GM10266 (cell line): Measurements from ENCODE around the gene MFAP1.
A peak's percentile ranks its signal among the peaks of the same experiment; 100 is the strongest.

Experiments
- DNase-seq: peaks from one replicate; pipeline ENCODE4 v3.0.0; 2012; ENCODE audit errors: extremely low spot score
- TF ChIP-seq, protein P1 (sequence below): IDR thresholded peaks from 2 replicates; pipeline ENCODE4 v1.5.1; 2012; ENCODE audit warnings: mild to moderate bottlenecking, low read depth; ENCODE audit not compliant: control insufficient read depth, insufficient read depth; ENCODE audit errors: missing control alignments

Gene MFAP1

DNA sequence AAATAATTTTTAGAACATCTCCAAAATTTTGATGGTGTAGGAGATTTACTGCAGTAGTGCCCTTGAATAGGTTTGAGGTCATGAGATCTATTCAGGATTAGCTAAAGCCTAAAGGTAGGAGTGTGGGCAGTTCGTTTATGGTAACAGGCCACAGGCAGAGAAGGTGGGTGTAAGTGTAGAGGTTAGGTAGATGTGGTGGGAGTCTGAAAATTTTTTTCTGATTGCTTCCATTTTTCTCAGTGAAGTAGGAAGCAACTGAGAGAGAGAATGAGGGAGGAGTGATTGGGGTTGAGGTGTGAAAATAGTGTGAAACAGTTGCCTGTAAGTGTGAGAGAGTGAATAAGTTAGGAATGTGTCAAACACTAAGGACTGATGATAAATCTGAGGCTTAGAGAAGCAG, 45.5 kb downstream of the MFAP1 start:
- no peak for DNase-seq
- TF ChIP-seq, protein P1, sequence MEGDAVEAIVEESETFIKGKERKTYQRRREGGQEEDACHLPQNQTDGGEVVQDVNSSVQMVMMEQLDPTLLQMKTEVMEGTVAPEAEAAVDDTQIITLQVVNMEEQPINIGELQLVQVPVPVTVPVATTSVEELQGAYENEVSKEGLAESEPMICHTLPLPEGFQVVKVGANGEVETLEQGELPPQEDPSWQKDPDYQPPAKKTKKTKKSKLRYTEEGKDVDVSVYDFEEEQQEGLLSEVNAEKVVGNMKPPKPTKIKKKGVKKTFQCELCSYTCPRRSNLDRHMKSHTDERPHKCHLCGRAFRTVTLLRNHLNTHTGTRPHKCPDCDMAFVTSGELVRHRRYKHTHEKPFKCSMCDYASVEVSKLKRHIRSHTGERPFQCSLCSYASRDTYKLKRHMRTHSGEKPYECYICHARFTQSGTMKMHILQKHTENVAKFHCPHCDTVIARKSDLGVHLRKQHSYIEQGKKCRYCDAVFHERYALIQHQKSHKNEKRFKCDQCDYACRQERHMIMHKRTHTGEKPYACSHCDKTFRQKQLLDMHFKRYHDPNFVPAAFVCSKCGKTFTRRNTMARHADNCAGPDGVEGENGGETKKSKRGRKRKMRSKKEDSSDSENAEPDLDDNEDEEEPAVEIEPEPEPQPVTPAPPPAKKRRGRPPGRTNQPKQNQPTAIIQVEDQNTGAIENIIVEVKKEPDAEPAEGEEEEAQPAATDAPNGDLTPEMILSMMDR, result no peak

- TF ChIP-seq, protein P1, result peak; percentile 76
- peak; percentile 72 for DNase-seq
Measured at GRCh38 chr15:43777267-43777914, 47.1 kb downstream of the MFAP1 start.

DNA sequence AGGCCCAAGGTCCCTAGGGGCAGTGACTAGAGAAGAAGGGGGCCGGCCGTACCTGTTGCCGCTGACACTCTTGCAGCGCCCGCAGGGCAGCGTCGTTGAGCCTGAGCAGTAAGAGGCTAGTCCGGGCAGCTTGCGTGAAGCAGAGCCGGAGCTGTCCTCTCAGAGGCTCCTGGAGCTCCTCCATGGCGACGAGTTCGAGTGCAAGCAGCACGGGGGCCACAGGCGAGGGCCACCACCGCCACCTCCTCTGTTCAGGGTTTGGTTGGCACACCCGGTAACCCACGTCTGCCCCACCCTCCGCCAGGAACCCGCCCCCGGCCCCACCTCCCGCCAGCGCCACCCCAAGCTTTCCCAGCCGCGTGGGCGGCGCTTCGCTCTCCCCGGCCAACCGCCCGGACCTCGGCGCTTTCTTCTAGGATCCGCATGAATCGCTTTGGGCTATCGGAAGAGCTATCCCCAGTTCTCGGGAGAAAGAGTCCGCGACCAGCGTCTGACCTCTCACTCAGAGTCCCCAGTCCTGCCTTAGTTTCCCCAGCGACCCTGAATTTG, 47.7 kb downstream of the MFAP1 start, which contains the start of gene ELL3:
TSS of gene ELL3 (minus strand) at position 249 of the 549 bp plus-strand sequence. CDS start at position 184, 65 bp downstream.
- TF ChIP-seq, protein P1, result peak; percentile 5
- DNase-seq, result peak; percentile 55

DNA sequence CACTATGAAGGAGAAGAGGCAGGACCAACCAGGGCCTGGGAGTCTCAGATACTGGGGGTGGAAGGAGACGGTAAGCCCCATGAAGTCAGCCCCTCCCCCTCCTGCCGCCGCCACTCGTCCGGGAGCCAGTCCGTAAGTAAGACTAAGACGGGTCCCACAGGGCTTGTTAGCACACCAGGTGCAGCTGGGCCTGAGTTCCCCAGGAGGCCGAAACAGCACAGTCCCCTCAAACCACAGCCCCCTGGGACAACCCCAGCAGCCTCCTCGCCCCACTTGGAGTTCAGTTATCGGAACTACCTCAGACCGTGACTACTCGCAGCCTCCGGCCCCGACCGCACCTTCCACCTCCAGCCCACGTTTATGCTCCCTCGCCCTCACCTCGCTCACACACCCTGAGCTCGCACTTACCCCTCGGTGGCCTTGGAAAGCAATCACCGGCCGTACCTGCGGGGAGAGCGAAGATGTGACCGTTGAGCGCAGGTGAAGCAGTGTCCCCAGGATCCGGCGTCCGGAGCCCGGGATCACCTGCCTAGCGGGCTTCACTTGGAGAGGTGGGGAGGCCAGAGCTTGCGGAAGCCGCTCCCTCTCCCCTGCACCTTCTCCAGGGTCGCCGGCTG, 48.3 kb downstream of the MFAP1 start:
- TF ChIP-seq, protein P1, result no peak
- DNase-seq, result peak; percentile 76

- TF ChIP-seq, protein P1, result no peak
- no peak for DNase-seq
Measured at GRCh38 chr15:43775411-43775965, 49.0 kb downstream of the MFAP1 start.

DNA sequence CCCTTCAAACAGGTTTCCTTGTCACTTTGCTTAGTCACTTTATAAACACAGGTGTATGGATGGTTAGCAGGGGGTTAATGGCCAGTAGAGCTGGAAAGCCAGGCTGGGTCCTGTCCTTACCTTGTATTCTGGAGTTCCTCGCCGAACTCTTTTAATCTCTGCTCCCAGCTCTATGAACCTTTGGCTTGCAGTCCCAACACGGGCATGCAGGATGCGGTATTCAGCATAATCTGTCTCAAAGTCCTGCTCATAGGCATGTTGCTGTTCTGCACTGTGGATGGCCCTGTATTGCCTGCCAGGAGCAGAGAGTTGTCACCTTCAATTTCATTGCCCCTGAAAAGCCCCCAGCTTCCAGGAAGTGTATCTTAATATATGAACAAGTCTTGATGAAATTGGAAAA, 50.4 kb downstream of the MFAP1 start:
- TF ChIP-seq, protein P1, result no peak
- DNase-seq, result no peak
